Fibroblast of gingiva (primary cell): Measurements from ENCODE around the gene S100Z.
"Not testable (repeated sequence)": the region's sequence is repeated elsewhere in the genome, so short reads cannot be mapped to it uniquely, and the experiment has no call there.

Experiments
- DNase-seq: peaks from one replicate; pipeline ENCODE4 v3.0.0-alpha.2; 2011; ENCODE audit warnings: low read depth

Gene S100Z

GRCh38 chr5:76874088-76874581 is 24.3 kb downstream of the S100Z start:
- no peak for DNase-seq

- no peak for DNase-seq
Observed at GRCh38 chr5:76888733-76889300, 39.0 kb downstream of the S100Z start.

- no peak for DNase-seq
Observed at GRCh38 chr5:76893294-76893693, 43.5 kb downstream of the S100Z start.

- DNase-seq: no peak
Observed at GRCh38 chr5:76896196-76896595, 46.4 kb downstream of the S100Z start.

- no peak for DNase-seq
Observed at GRCh38 chr5:76901522-76901921, 51.7 kb downstream of the S100Z start.

GRCh38 chr5:76908166-76908565 is 58.4 kb downstream of the S100Z start:
- no peak for DNase-seq

GRCh38 chr5:76910344-76910933 is 60.6 kb downstream of the S100Z start:
- not testable (repeated sequence) for DNase-seq

- not testable (repeated sequence) for DNase-seq
Observed at GRCh38 chr5:76914671-76915070, 64.9 kb downstream of the S100Z start.

- DNase-seq: no peak
Observed at GRCh38 chr5:76918539-76918938, 68.7 kb downstream of the S100Z start.

GRCh38 chr5:76920491-76920890 is 70.7 kb downstream of the S100Z start:
- no peak for DNase-seq

GRCh38 chr5:76926329-76927105 is 76.7 kb downstream of the S100Z start:
- no peak for DNase-seq

GRCh38 chr5:76927961-76928360 is 78.1 kb downstream of the S100Z start:
- no peak for DNase-seq

GRCh38 chr5:76930083-76930482 is 80.3 kb downstream of the S100Z start:
- DNase-seq: no peak

GRCh38 chr5:76938177-76938576 is 88.4 kb downstream of the S100Z start:
- DNase-seq: no peak

GRCh38 chr5:76941000-76941399 is 91.2 kb downstream of the S100Z start:
- DNase-seq: no peak

GRCh38 chr5:76941442-76941841 is 91.6 kb downstream of the S100Z start:
- DNase-seq: no peak

GRCh38 chr5:76942581-76942980 is 92.8 kb downstream of the S100Z start:
- DNase-seq: peak; percentile 63

- peak; percentile 3 for DNase-seq
Observed at GRCh38 chr5:76943006-76943405, 93.2 kb downstream of the S100Z start.

- DNase-seq: no peak
Observed at GRCh38 chr5:76944638-76945037, 94.8 kb downstream of the S100Z start.

GRCh38 chr5:76945238-76945637 is 95.4 kb downstream of the S100Z start:
- not testable (repeated sequence) for DNase-seq

GRCh38 chr5:76946090-76946489 is 96.3 kb downstream of the S100Z start:
- no peak for DNase-seq

GRCh38 chr5:76947082-76947503 is 97.3 kb downstream of the S100Z start:
- no peak for DNase-seq
